Naive thymus-derived CD8-positive, alpha-beta T cell (primary cell): Measurements from ENCODE around the gene OPRM1. TPM values are rescaled to one million over a fixed set of nuclear protein-coding genes. Genes with fewer than 3 reads are reported as not detected.

Experiments
- ATAC-seq, 2 donors: fragments of 150-1000 bp; cut with Tn5 transposase in 1 of 2; sonication (Bioruptor Pico), chemical (Tn5 transposase) in 1 of 2; 1 replicate in 1 of 2; 2 replicates in 1 of 2; pipeline ENCODE4 v1.10.0; 2021; ENCODE audit warnings: mild to moderate bottlenecking in 2 of 2, moderate library complexity in 2 of 2
- POLR2A ChIA-PET: fragments of 350-600 bp; sonication (Branson Sonifier 250); formaldehyde crosslinking; loops from one replicate; lab custom pipeline; 2021; ENCODE audit warnings: antibody characterized with exemption; lab: Charles Lee
- DNase-seq, 10 donors: peaks; one replicate each; pipeline versions ENCODE4 v3.0.0 to v3.0.0-alpha.2; 2020 to 2022
- H3K27ac Mint-ChIP-seq, 10 donors: one replicate each; pipeline ENCODE4 v1.8.0; 2020 to 2022; ENCODE audit warnings: mild to moderate bottlenecking in 10 of 10, mixed read lengths in 10 of 10, moderate library complexity in 4 of 10, inconsistent platforms in 1 of 10
- H3K27me3 Mint-ChIP-seq, 5 donors: one replicate each; pipeline ENCODE4 v1.8.0; 2021 to 2022; ENCODE audit warnings: mixed read lengths in 5 of 5
- H3K36me3 Mint-ChIP-seq, 3 donors: one replicate each; pipeline ENCODE4 v1.8.0; 2020 to 2022; ENCODE audit warnings: mixed read lengths in 3 of 3, mild to moderate bottlenecking in 2 of 3, inconsistent platforms in 1 of 3
- H3K4me1 Mint-ChIP-seq, 4 donors: one replicate each; pipeline ENCODE4 v1.8.0; 2021 to 2022; ENCODE audit warnings: mixed read lengths in 4 of 4
- H3K4me3 Mint-ChIP-seq, 10 donors: one replicate each; pipeline ENCODE4 v1.8.0; 2020 to 2022; ENCODE audit warnings: mild to moderate bottlenecking in 10 of 10, mixed read lengths in 10 of 10, moderate library complexity in 6 of 10, inconsistent platforms in 1 of 10
- H3K9me3 Mint-ChIP-seq, 9 donors: one replicate each; pipeline ENCODE4 v1.8.0; 2020 to 2022; ENCODE audit warnings: mixed read lengths in 9 of 9, mild to moderate bottlenecking in 3 of 9, inconsistent platforms in 1 of 9, moderate library complexity in 1 of 9
- polyA plus RNA-seq, 3 donors: library from polyadenylated mRNA; unstranded; fragments of 300-500 nt; fragmentation: Illumina TruSeq; gene quantifications; one replicate each; pipeline ENCODE4 v1.2.3, GENCODE V29; 2021
- total RNA-seq, 8 experiments: library from RNA in 2 of 8; stranded (reverse) in 2 of 8; gene quantifications; one replicate each; pipeline ENCODE4 v1.2.3 and lab custom pipeline; 2021 to 2026

OPRM1 gene
- total and polyA plus RNA-seq, 5 experiments from 2014 or later, result not detected

GRCh38 chr6:154249499-154250298 lies 210.7 kb downstream of the OPRM1 start:
- H3K27me3 Mint-ChIP-seq, result no peaks in the 10 kb centered on the region
- POLR2A ChIA-PET, result interaction anchor here (0.8 to 3.6 kb wide), 8 partner anchors 9 to 86 kb away, joined by 3 to 18 read pairs (median 4); no protein-coding TSS in a partner anchor

GRCh38 chr6:154251116-154251515 lies 212.1 kb downstream of the OPRM1 start:
- H3K4me1 Mint-ChIP-seq, result peaks cover 31 to 79% (median 65%) of the 10 kb centered on the region in 4 donors
- H3K27ac Mint-ChIP-seq, result peak overlapping the region; percentile 63 to 99 (median 94)
- POLR2A ChIA-PET, result interaction anchor here (0.9 to 1.8 kb wide), 7 partner anchors 9 to 31 kb away, joined by 3 to 9 read pairs (median 4); no protein-coding TSS in a partner anchor
- H3K27me3 Mint-ChIP-seq, result no peaks in the 10 kb centered on the region
- ATAC-seq (no peak), DNase-seq (no peak)
- peaks cover 2 to 23% (median 18%) of the 10 kb centered on the region in 3 donors for H3K36me3 Mint-ChIP-seq
- H3K4me3 Mint-ChIP-seq, result peak overlapping the region in 6 of 10 donors; percentile 27 to 93 (median 72)
- H3K9me3 Mint-ChIP-seq, result peaks cover 6 to 22% (median 13%) of the 10 kb centered on the region in 9 donors

More at GRCh38 chr6:154249499-154250298, 210.7 kb downstream of the OPRM1 start:
- Mint-ChIP-seq H3K27ac (peak overlapping the region; percentile 89 to 99 (median 94)), H3K4me3 (peak overlapping the region; percentile 74 to 93 (median 84)), H3K4me1 (peaks cover 34 to 83% (median 70%) of the 10 kb centered on the region in 4 donors), H3K36me3 (peaks cover 8 to 19% (median 18%) of the 10 kb centered on the region in 3 donors), H3K9me3 (peaks cover 0 to 8% (median 3%) of the 10 kb centered on the region in 9 donors)
- ATAC-seq (peak; percentile 64 to 68), DNase-seq (peak in 8 of 10 donors; percentile 21 to 83 (median 38))

- H3K4me1 Mint-ChIP-seq, result peaks cover 34 to 74% (median 72%) of the 10 kb centered on the region in 4 donors
- no peaks in the 10 kb centered on the region for H3K27me3 Mint-ChIP-seq
- peaks cover 6 to 28% (median 18%) of the 10 kb centered on the region in 9 donors for H3K9me3 Mint-ChIP-seq
- POLR2A ChIA-PET, result interaction anchor here (0.6 to 1.8 kb wide), 2 partner anchors 9 to 11 kb away, joined by 3 to 6 read pairs; no protein-coding TSS in a partner anchor
- H3K36me3 Mint-ChIP-seq, result peaks cover 0 to 21% (median 12%) of the 10 kb centered on the region in 3 donors
- ATAC-seq (peak; percentile 30 to 35), DNase-seq (peak in 2 of 10 donors; percentile 45)
- H3K4me3 Mint-ChIP-seq, result peak overlapping the region; percentile 16 to 76 (median 58)
- peak overlapping the region; percentile 63 to 99 (median 94) for H3K27ac Mint-ChIP-seq
Measured at GRCh38 chr6:154252678-154253077, 213.6 kb downstream of the OPRM1 start.

GRCh38 chr6:154257067-154257466 lies 218.0 kb downstream of the OPRM1 start:
- DNase-seq (no peak), ATAC-seq (no peak)
- Mint-ChIP-seq H3K27ac (peak overlapping the region in 4 of 10 donors; percentile 7 to 50 (median 26)), H3K9me3 (peaks cover 6 to 28% (median 18%) of the 10 kb centered on the region in 9 donors), H3K36me3 (peaks cover 0 to 21% (median 12%) of the 10 kb centered on the region in 3 donors), H3K4me3 (peak overlapping the region in 1 of 10 donors; percentile 20), H3K27me3 (no peaks in the 10 kb centered on the region), H3K4me1 (peaks cover 32 to 53% (median 48%) of the 10 kb centered on the region in 4 donors)
- POLR2A ChIA-PET, result interaction anchor here (1.2 to 1.4 kb wide), 2 partner anchors 9 kb away, joined by 4 to 6 read pairs; no protein-coding TSS in a partner anchor

- POLR2A ChIA-PET, result interaction anchor here (1.2 to 1.4 kb wide), 2 partner anchors 8 to 10 kb away, joined by 4 to 6 read pairs; no protein-coding TSS in a partner anchor
- no peak for DNase-seq
- peaks cover 6 to 28% (median 18%) of the 10 kb centered on the region in 9 donors for H3K9me3 Mint-ChIP-seq
- H3K27me3 Mint-ChIP-seq, result no peaks in the 10 kb centered on the region
- peak overlapping the region in 3 of 10 donors; percentile 5 to 37 (median 24) for H3K4me3 Mint-ChIP-seq
- ATAC-seq, result peak in 1 of 2 donors; percentile 23
- H3K36me3 Mint-ChIP-seq, result peaks cover 0 to 21% (median 12%) of the 10 kb centered on the region in 3 donors
- H3K4me1 Mint-ChIP-seq, result peaks cover 25 to 45% (median 38%) of the 10 kb centered on the region in 4 donors
- peak overlapping the region in 8 of 10 donors; percentile 0 to 72 (median 30) for H3K27ac Mint-ChIP-seq
Measured at GRCh38 chr6:154258064-154258757, 219.2 kb downstream of the OPRM1 start.

GRCh38 chr6:154261688-154262397 lies 222.8 kb downstream of the OPRM1 start:
- peak overlapping the region in 2 of 10 donors; percentile 1 to 11 for H3K27ac Mint-ChIP-seq
- peaks cover 0 to 3% (median 0%) of the 10 kb centered on the region in 9 donors for H3K9me3 Mint-ChIP-seq
- H3K27me3 Mint-ChIP-seq, result no peaks in the 10 kb centered on the region
- POLR2A ChIA-PET, result no interaction called here
- no peak overlapping the region for H3K4me3 Mint-ChIP-seq
- DNase-seq (no peak), ATAC-seq (no peak)
- H3K36me3 Mint-ChIP-seq, result peaks cover 0 to 2% (median 0%) of the 10 kb centered on the region in 3 donors
- H3K4me1 Mint-ChIP-seq, result peaks cover 24 to 41% (median 32%) of the 10 kb centered on the region in 4 donors

GRCh38 chr6:154266560-154267099 lies 227.6 kb downstream of the OPRM1 start:
- Mint-ChIP-seq H3K9me3 (peaks cover 0 to 3% (median 0%) of the 10 kb centered on the region in 9 donors), H3K4me1 (peaks cover 18 to 38% (median 34%) of the 10 kb centered on the region in 4 donors), H3K27me3 (no peaks in the 10 kb centered on the region), H3K36me3 (peaks cover 0 to 2% (median 0%) of the 10 kb centered on the region in 3 donors), H3K27ac (peak overlapping the region in 5 of 10 donors; percentile 0 to 88 (median 77)), H3K4me3 (peak overlapping the region in 6 of 10 donors; percentile 7 to 67 (median 58))
- DNase-seq, result no peak
- POLR2A ChIA-PET, result interaction anchor here (0.6 to 1.8 kb wide), 6 partner anchors 9 to 37 kb away, joined by 3 to 9 read pairs (median 4); no protein-coding TSS in a partner anchor
- peak in 1 of 2 donors; percentile 33 for ATAC-seq

- peak; percentile 86 to 87 for ATAC-seq
- H3K4me3 Mint-ChIP-seq, result peak overlapping the region in 8 of 10 donors; percentile 34 to 69 (median 65)
- H3K27me3 Mint-ChIP-seq, result no peaks in the 10 kb centered on the region
- peaks cover 15 to 33% (median 29%) of the 10 kb centered on the region in 4 donors for H3K4me1 Mint-ChIP-seq
- H3K9me3 Mint-ChIP-seq, result peaks cover 0 to 3% (median 0%) of the 10 kb centered on the region in 9 donors
- peaks cover 0 to 2% (median 0%) of the 10 kb centered on the region in 3 donors for H3K36me3 Mint-ChIP-seq
- peak in 4 of 10 donors; percentile 15 to 65 (median 37) for DNase-seq
- H3K27ac Mint-ChIP-seq, result peak overlapping the region; percentile 15 to 87 (median 75)
- POLR2A ChIA-PET, result interaction anchor here (0.7 to 1.8 kb wide), 5 partner anchors 16 to 56 kb away, joined by 3 to 5 read pairs (median 3); no protein-coding TSS in a partner anchor
Measured at GRCh38 chr6:154267508-154268106, 228.6 kb downstream of the OPRM1 start.

GRCh38 chr6:154268486-154268885 lies 229.4 kb downstream of the OPRM1 start:
- Mint-ChIP-seq H3K27me3 (no peaks in the 10 kb centered on the region), H3K4me1 (peaks cover 17 to 33% (median 30%) of the 10 kb centered on the region in 4 donors), H3K9me3 (peaks cover 0 to 3% (median 0%) of the 10 kb centered on the region in 9 donors), H3K4me3 (peak overlapping the region in 8 of 10 donors; percentile 7 to 67 (median 50)), H3K36me3 (peaks cover 0 to 2% (median 0%) of the 10 kb centered on the region in 3 donors), H3K27ac (peak overlapping the region; percentile 29 to 91 (median 68))
- POLR2A ChIA-PET, result no interaction called here
- ATAC-seq (no peak), DNase-seq (no peak)

GRCh38 chr6:154274168-154274567 lies 235.1 kb downstream of the OPRM1 start:
- ATAC-seq (no peak), DNase-seq (no peak)
- Mint-ChIP-seq H3K36me3 (no peaks in the 10 kb centered on the region), H3K27ac (peak overlapping the region in 3 of 10 donors; percentile 51 to 84 (median 64)), H3K27me3 (no peaks in the 10 kb centered on the region), H3K9me3 (no peaks in the 10 kb centered on the region), H3K4me1 (peaks cover 20 to 43% (median 40%) of the 10 kb centered on the region in 4 donors), H3K4me3 (no peak overlapping the region)
- POLR2A ChIA-PET, result interaction anchor here (0.7 to 1.9 kb wide), 3 partner anchors 10 to 26 kb away, joined by 3 to 17 read pairs (median 3); no protein-coding TSS in a partner anchor
